GM13976 (cell line): ENCODE measurements around the gene SLC25A24.
"Not testable (repeated sequence)": the region's sequence is repeated elsewhere in the genome, so short reads cannot be mapped to it uniquely, and the experiment has no call there.

Experiments
- DNase-seq: peaks from one replicate; pipeline ENCODE4 v3.0.0; 2012; ENCODE audit warnings: low spot score
- CTCF ChIP-seq: IDR thresholded peaks from 2 replicates; pipeline ENCODE4 v1.5.1; 2012; ENCODE audit warnings: borderline replicate concordance, mild to moderate bottlenecking; ENCODE audit not compliant: insufficient read depth; ENCODE audit errors: extremely low read depth, missing control alignments, control extremely low read depth
- in situ Hi-C: fragments of 300-500 bp; cut with MboI; formaldehyde crosslinking; loops from one replicate; pipeline ENCODE4 v1.12.0; 2022; ENCODE audit warnings: low sequenced_read_pairs, mixed read lengths, inconsistent platforms; ENCODE audit not compliant: unreplicated experiment

SLC25A24 gene

GRCh38 chr1:108140936-108141335 is 59.2 kb downstream of the SLC25A24 start:
- no peak for DNase-seq
- in situ Hi-C loops: no loop called here
- TF ChIP-seq CTCF: no peak

GRCh38 chr1:108140177-108140576 is 60.0 kb downstream of the SLC25A24 start:
- TF ChIP-seq CTCF: no peak
- in situ Hi-C loops: no loop called here
- DNase-seq: no peak

- in situ Hi-C loops, DNase-seq: not testable (repeated sequence)
These were observed 60.6 kb downstream of the SLC25A24 start for GRCh38 chr1:108139555-108139954.

- DNase-seq, in situ Hi-C loops: not testable (repeated sequence)
These were observed 67.0 kb downstream of the SLC25A24 start for GRCh38 chr1:108133148-108133547.

GRCh38 chr1:108132367-108132766 is 67.8 kb downstream of the SLC25A24 start:
- in situ Hi-C loops, DNase-seq: not testable (repeated sequence)

GRCh38 chr1:108131281-108131680 is 68.9 kb downstream of the SLC25A24 start:
- DNase-seq, in situ Hi-C loops: not testable (repeated sequence)

- in situ Hi-C loops: no loop called here
- TF ChIP-seq CTCF: no peak
- no peak for DNase-seq
These were observed 69.3 kb downstream of the SLC25A24 start for GRCh38 chr1:108130794-108131193.

GRCh38 chr1:108129999-108130398 is 70.1 kb downstream of the SLC25A24 start:
- TF ChIP-seq CTCF: no peak
- DNase-seq: no peak
- in situ Hi-C loops: loop anchor here (5.0 kb wide), 1 partner anchor 343 kb away; no protein-coding TSS in a partner anchor

- DNase-seq: peak; percentile 73
- peak; percentile 75 for TF ChIP-seq CTCF
- in situ Hi-C loops: loop anchor here (5.0 kb wide), 1 partner anchor 338 kb away; no protein-coding TSS in a partner anchor
These were observed 74.6 kb downstream of the SLC25A24 start for GRCh38 chr1:108125312-108126138.
